Measurements from ENCODE around the gene STAG1.

- TF ChIP-seq ZNF223 (tag by site-specific recombination; IDR thresholded peaks at IDR 0.05): no peak
- TF ChIP-seq ZNF571 (tag by site-specific recombination; IDR thresholded peaks at IDR 0.05): no peak
- no peak for TF ChIP-seq ZNF138 (tag by site-specific recombination; IDR thresholded peaks at IDR 0.05; ENCODE audit: borderline replicate concordance)
- no peak for TF ChIP-seq ZFP41 (tag by site-specific recombination; IDR thresholded peaks at IDR 0.05; ENCODE audit: borderline replicate concordance)
- no peak for TF ChIP-seq ELK4 (IDR thresholded peaks at IDR 0.05; ENCODE audit: borderline replicate concordance, low read depth, low read length)
- TF ChIP-seq, protein P1, sequence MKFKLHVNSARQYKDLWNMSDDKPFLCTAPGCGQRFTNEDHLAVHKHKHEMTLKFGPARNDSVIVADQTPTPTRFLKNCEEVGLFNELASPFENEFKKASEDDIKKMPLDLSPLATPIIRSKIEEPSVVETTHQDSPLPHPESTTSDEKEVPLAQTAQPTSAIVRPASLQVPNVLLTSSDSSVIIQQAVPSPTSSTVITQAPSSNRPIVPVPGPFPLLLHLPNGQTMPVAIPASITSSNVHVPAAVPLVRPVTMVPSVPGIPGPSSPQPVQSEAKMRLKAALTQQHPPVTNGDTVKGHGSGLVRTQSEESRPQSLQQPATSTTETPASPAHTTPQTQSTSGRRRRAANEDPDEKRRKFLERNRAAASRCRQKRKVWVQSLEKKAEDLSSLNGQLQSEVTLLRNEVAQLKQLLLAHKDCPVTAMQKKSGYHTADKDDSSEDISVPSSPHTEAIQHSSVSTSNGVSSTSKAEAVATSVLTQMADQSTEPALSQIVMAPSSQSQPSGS (tag by site-specific recombination; IDR thresholded peaks at IDR 0.05; ENCODE audit: low read depth): no peak
- TF ChIP-seq, protein P2, sequence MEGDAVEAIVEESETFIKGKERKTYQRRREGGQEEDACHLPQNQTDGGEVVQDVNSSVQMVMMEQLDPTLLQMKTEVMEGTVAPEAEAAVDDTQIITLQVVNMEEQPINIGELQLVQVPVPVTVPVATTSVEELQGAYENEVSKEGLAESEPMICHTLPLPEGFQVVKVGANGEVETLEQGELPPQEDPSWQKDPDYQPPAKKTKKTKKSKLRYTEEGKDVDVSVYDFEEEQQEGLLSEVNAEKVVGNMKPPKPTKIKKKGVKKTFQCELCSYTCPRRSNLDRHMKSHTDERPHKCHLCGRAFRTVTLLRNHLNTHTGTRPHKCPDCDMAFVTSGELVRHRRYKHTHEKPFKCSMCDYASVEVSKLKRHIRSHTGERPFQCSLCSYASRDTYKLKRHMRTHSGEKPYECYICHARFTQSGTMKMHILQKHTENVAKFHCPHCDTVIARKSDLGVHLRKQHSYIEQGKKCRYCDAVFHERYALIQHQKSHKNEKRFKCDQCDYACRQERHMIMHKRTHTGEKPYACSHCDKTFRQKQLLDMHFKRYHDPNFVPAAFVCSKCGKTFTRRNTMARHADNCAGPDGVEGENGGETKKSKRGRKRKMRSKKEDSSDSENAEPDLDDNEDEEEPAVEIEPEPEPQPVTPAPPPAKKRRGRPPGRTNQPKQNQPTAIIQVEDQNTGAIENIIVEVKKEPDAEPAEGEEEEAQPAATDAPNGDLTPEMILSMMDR (tag by site-specific recombination; IDR thresholded peaks at IDR 0.05): no peak
- TF ChIP-seq, protein P3, sequence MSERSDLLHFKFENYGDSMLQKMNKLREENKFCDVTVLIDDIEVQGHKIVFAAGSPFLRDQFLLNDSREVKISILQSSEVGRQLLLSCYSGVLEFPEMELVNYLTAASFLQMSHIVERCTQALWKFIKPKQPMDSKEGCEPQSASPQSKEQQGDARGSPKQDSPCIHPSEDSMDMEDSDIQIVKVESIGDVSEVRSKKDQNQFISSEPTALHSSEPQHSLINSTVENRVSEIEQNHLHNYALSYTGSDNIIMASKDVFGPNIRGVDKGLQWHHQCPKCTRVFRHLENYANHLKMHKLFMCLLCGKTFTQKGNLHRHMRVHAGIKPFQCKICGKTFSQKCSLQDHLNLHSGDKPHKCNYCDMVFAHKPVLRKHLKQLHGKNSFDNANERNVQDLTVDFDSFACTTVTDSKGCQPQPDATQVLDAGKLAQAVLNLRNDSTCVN (tag by site-specific recombination; optimal IDR thresholded peaks at IDR 0.05): no peak
Observed at GRCh38 chr3:136385457-136385856, 366.7 kb downstream of the STAG1 start.
